ENCODE measurements around the gene MEPCE.

The MEPCE gene

DNA sequence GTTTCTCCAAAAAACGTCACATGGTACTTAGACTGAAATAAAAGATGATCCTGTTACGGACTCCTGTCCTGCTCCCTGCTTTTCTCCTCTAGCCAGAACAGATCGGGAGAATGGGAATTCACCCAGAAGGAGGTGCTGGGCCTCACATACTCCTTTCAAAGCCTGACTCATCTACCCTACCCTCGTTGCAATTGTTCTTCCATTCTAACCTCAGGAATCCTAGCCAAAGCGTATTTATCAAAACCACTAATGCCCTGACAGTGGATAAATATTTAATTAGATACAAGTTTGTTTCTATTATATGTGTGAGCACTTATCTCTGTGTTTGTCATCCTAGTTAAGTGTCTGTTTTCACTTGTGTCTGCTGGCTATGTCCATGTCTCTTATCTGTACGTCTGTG, 22.9 kb upstream of the MEPCE start:
- DNase-seq (ENCODE audit: low read depth): peak; percentile 51

DNA sequence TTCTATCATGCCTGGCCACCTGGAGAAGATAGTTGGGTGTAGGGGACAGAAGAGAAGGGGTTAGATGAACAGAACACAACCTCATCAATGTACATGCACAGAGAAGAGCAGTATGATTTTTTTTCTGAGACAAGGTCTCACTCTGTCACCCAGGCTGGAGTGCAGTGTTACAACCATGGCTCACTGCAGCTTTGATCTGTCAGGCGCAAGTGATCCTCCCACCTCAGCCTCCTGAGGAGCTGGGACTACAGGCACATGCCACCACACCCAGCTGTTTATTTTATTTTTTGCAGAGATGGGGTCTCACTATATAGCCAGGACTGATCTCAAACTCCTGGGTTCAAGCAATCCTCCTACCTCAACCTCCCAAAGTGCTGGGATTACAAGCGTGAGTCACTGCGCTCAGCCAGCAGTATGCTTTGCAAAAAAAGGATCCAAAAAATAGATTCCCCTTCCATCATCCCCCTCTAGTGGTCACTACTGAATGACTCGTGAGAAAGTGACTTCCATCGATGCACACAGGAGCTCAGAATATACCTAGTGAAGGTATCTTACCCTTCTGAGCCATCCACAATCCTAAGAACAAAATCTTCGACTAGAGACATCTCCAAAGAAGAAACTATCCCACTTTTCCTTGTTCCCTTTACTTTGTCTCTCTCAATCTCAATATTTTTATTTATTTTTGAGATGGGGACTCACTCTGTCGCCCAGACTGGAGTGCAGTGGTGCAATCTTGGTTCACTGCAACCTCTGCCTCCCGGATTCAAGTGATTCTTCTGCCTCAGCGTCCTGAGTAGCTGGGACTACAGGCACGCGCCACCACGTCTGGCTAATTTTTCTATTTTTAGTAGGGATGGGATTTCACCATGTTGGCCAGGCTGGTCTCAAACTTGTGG, 22.1 kb upstream of the MEPCE start:
- DNase-seq (ENCODE audit: low read depth): peak; percentile 59

DNA sequence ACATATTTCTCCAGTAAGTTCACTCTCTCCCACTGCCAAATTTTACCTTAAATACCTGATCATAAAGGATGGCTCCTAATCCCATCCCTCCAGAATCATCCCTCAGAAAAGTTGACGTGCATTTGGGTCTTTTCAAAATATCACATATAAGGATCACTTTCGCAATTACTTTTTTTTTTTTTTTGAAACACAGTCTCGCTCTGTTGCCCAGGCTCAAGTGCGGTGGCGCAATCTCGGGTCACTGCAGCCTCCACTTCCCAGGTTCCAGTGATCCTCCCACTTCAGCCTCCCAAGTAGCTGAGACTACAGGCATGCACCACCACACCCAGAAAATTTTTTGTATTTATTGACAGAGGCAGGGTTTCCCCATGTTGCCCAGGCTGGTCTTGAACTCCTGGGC, 18.5 kb upstream of the MEPCE start:
- no peak for DNase-seq (ENCODE audit: low read depth)

DNA sequence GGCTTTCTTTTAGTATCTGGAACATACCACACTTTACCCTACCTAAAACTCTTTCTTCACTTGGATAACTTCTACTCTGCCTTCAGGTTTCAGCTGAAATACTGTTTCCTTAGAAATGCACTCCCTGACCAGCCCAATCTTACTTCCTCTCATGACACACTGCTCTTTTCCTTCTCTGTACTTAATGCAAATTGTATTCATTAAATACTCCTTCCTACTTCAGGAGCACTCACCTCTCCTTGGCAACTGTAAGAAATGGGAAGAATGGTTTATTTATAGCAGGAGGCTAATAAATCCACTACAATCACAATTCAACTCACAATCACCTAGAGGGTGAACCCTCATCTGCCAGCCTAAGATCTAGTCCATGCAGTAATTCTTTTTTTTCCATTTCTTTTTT, 16.3 kb upstream of the MEPCE start:
- DNase-seq (ENCODE audit: low read depth): no peak

DNA sequence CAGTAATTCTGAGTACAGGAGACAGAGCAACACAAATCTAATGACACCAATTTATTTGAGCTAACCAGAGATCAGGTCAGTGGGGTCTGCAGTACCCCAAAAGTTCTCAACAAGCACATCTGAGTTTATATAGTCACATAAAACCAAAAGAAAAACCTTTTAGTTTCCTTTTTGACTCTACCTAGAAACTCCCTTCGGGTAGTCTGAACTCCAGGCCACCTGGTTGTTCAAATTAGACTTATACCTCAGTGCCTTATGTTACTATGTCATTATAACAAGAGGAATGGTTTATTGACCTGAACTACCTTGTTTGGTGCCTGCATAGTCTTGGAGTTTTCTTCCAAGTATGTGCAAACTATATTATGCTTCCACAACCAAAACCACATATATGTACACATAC, 15.7 kb upstream of the MEPCE start:
- DNase-seq (ENCODE audit: low read depth): no peak

DNA sequence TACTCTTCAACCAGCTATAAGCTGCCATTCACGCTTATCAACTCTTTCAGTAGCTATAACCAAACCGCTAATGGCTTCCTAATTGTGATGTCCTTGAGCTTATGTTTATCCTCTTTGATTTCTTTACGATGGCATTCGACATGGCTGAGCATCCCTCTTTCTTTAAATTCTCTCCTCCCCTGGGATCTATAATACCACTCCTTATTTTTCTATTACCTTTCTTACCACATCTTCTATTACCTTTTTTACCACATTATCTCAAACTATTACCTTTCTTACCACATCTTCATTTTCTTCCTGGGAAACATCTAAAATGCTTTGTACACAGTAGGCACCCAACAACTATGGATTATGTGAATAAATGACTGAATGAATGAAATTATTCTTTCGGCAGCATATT, 14.2 kb upstream of the MEPCE start:
- DNase-seq (ENCODE audit: low read depth): no peak

DNA sequence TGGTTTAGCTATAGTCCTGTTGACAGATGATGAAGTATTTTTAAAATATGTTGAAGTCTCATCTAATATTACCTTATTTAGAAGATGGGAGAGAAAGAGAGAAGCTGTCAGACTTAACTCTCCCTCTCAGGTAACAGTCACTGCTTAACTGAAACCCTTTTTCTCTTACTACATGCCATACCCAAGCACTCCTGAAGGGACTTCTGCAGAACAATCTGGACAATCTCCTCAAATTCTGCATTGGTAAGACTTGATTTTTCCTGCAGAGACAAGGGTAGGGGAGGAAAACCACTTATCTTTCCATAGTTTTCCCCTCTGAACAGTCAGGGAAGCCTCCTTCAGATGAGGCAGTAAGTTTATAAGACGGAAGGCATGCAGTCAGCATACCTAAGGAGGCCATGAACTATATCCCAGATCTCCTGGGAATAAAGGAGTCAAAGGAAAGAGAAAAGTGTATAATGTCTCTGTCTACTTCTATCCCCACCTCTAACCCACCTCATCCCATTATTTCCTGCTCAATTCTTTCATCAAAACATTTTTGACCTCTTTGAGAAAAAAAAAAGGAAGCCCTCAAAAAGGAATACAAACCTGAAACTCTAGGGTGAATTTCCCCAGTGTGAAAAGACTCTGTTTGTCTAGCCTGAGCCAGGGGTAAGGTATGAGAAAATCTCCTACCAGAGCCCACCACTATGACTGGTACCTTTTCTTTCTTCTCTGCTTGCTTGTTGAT, 10.5 kb upstream of the MEPCE start:
- no peak for DNase-seq (ENCODE audit: low read depth)

DNA sequence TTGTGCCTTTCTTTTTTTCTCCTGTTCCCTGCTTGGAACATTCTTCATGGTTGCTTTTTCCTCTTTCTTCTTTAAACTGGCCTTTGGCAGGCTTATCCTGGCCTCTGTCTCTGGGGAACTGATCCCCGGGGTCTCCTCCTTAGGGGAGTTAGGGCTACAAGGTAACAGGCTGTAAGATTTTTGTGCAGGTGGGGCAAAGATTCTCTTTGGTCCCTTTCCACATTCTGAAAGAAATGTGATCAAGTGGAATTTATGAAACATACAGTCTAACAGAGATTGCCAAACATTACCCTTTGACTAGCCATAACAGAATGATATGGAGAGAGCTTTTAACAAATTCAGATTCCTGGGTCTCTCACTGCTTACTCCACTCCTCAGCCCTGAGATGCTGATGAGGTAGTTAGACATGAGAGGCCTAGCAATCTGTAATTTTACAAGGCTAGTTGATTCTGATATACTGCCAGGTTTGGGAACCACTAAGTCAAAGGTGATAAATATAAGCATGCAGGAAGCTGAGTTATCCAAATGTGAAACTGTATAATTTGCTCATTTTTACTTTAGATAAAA, 9.9 kb upstream of the MEPCE start:
- DNase-seq (ENCODE audit: low read depth): no peak

DNA sequence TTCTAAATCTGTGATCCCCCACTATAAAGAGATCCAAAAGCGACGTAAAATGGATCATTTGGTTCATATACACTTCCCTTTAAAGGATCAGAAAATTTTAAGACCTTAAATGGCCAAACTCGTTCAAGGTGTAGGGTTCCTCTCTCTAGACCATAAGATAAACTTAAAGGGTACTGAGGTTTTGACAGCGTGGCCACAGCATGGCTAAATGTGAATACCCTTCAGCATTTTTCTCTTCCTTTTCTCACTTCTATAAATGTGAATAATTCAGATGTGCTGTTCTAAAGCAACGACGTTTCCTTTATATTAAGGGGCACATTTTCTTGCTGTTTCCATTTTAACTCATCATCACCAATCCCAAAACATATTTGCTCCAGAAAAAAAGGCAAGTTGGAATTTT, 6.3 kb upstream of the MEPCE start:
- DNase-seq (ENCODE audit: low read depth): no peak

DNA sequence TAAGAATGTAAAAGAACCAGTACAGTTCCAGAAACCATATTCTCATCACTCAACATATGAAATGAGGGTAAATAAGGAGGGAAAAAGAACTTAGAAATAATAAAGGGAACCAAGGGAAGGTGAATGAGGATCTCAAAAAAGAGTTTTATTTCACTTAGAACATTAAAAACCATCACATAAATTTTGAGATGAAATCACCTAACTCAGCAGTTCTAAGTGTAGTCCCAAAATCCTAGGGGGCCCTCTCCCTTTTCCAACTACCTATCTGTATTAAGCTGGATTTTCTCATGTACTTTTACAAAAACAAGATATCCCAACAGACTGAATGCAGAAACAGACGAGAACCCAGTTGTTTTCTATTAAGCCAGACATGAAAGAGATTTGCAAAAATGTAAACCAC, 4.3 kb upstream of the MEPCE start:
- no peak for DNase-seq (ENCODE audit: low read depth)

DNA sequence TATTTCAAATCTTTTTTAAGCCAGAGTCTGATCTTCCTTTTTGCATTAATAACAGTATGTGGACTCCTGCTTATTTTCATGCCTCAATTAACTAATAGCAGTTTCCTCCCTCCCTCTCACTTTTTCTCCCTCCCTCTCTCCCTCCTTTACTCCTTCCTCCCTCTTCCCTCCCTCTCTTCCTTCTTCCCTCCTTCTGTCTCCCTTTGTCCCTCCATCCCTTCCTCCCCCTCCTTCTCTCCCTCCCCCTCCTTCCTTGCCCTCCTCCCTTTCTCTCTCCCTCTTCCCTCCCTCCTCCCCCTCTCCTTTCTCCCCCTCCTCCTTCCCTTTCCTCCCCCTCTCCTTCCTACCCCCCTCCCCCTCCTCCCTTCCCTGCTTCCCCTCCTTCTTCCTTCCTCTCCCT, 3.1 kb upstream of the MEPCE start:
- DNase-seq (ENCODE audit: low read depth): no peak

DNA sequence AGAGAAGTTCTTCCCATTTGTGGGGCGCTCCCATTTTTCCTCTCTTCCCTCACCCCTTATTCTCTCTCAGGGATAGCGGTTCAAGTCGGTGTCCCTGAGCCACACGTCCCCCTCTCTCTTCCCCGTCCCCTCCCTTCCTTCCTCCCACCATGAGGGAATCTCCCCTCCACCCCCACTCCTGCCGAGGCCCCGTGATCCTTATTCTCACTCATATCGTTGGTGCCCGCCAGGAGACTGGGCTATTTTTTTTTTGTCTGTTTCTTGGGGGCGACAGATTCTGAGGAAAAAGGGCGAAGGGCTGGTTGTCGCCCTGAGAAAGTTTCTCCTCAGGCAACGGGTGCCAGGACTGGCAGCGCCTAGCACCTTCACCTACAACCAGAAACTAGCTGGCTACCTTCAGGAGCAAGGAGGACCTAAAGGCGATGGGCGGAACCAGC, 1.9 kb upstream of the MEPCE start:
- DNase-seq (ENCODE audit: low read depth): no peak

DNA sequence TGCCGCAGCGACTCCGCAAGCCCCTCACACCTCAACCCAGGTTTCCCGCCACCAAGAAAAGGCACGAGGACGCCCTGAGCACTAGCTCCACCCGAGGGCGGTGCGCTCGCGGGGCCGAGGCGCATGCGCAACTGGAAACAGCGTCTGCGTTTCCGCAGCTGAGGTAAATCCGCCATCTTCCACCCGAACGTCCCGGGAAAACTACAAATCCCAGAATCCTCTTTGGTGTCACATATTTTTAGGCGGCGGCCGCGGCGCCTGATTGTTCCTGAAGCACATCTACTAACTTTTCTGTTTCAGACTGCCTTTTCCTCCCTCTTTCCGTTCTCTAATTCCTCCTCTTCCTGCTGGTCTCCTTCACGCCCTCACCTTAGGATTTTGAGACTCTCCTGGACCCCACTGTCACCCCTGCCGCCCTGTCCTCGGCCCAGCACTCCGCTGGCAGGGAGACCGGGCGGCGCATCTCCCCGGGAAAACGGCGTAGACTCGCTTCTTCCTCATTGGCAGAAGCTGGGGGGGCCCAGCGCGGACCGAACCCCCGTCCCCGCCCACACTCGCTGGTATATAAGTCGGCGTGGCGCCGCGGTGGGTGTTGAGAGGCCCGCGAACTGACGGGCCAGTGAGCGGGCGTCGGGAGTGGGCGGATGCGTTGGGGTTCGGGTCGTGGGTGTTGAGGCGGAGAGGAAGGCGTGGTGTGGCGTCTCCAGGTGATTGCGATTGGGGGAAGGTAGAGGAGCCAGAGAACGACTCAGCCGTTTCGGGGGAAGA, 1.2 kb upstream of the MEPCE start, which contains the start of gene ZCWPW1:
ZCWPW1 (minus strand) TSS at position 505 of the 768 bp plus-strand sequence. CDS start 8,054 bp downstream, outside the sequence.
- DNase-seq (ENCODE audit: low read depth): peak; percentile 87

DNA sequence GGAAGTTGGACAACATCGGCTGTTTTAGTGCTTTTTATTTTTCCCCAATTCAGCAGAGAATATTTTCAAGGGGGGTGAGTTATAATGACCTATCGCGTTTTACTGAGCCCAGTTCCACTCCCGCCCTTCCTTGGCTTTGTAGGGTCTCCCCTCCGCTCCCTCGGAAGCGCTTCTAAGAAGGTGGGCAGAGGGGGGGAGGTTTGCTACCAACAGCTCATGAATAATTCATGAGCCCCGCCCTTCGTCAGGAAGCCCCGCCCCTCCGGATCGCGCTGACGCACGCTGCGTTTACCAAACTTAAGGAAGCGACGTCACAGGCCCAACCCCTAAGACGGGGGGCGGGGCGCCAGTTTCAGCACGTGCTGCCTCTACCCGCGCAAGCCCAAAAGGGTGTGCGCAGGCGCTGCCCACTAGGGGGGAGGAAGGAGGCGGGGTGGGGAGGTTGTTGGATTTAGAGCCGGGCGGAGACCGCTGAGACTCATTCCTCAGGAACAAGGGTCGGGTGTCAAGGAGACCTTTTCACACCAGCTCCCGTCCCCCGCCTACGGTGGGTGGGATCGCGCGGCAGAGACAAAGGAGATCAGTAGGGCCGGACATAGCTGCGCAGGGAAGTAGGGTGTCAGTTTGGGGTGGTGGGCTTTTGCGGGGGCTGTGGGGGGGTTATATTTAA, 529 bp upstream of the MEPCE start:
- DNase-seq (ENCODE audit: low read depth): peak; percentile 97

DNA sequence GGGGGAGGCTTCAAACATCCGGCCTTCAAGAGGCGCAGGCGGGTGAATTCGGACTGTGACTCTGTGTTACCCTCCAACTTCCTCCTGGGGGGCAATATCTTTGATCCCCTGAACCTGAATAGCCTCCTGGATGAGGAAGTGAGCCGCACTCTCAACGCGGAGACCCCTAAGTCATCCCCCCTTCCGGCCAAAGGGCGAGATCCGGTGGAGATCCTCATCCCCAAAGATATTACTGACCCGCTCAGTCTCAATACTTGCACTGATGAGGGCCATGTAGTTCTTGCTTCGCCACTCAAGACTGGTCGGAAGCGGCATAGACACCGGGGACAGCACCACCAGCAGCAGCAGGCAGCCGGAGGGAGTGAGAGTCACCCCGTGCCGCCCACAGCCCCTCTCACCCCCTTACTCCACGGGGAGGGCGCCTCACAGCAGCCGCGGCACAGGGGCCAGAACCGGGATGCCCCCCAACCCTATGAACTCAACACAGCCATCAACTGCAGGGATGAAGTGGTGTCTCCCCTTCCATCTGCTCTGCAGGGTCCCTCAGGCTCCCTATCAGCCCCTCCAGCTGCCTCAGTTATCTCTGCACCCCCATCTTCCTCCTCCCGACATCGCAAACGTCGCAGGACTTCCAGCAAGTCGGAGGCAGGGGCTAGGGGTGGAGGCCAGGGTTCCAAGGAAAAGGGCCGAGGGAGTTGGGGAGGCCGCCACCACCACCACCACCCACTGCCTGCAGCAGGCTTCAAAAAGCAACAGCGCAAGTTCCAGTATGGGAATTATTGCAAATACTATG, 1.1 kb downstream of the MEPCE start:
- DNase-seq (ENCODE audit: low read depth): no peak

DNA sequence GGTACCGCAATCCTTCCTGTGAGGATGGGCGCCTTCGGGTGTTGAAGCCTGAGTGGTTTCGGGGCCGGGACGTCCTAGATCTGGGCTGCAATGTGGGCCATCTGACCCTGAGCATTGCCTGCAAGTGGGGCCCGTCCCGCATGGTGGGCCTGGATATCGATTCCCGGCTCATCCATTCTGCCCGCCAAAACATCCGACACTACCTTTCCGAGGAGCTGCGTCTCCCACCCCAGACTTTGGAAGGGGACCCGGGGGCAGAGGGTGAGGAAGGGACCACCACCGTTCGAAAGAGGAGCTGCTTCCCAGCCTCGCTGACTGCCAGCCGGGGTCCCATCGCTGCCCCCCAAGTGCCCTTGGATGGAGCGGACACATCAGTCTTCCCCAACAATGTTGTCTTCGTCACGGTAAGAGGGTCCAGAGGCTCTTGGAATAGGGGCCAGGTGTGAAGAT, 1.7 kb downstream of the MEPCE start:
- DNase-seq (ENCODE audit: low read depth): no peak

DNA sequence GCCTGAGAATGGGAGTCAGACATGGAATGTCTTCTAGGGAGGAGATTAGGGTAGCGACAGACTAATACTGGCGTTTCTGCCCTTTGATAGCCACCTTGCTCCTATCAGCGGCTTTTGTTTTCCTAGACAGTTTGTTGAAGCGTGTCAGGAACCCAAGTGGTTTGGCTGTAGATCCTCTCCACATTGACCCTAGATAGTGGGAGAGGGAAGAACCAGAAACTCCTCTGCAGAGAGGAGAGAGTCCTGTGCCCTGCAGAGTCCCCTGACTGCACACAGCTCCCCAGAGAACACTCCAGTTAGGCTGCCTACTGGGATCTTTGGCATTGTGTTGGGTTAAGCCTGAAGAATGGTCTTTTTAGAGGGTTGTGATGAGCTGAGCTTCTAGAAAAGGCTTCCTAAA, 2.4 kb downstream of the MEPCE start:
- no peak for DNase-seq (ENCODE audit: low read depth)

DNA sequence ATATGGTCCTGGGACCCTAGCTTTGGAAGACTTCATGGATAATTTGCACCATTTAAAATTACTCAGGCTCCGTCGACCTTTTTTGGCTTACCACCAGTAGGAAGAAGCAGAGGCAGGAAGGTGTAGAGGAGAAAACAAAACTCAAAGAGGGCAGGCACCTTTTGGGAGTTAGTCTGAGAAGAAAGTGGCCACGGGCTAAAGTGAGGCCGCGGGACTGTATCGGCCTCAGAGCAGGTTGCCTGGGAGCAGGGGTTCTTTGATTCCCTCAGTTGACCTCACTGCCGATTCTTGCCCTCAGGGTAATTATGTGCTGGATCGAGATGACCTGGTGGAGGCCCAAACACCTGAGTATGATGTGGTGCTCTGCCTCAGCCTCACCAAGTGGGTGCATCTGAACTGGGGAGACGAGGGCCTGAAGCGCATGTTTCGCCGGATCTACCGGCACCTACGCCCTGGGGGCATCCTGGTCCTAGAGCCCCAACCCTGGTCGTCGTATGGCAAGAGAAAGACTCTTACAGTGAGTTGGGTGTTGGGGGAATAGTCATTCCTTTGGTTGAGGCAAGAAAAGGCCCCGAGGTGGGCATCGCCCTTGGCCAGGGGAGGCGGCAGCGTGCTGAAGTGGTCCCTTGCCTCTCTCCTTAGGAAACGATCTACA, 3.1 kb downstream of the MEPCE start:
- no peak for DNase-seq (ENCODE audit: low read depth)

DNA sequence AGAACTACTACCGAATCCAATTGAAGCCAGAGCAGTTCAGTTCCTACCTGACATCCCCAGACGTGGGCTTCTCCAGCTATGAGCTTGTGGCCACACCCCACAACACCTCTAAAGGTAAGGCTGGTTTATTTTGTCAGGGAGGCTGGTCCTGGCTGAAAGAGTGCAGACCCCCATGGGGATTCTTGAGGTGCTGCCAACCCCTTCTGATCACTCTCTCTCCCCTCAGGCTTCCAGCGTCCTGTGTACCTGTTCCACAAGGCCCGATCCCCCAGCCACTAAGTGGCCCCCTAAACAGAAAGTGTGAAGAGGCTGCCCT, 3.6 kb downstream of the MEPCE start:
- no peak for DNase-seq (ENCODE audit: low read depth)

DNA sequence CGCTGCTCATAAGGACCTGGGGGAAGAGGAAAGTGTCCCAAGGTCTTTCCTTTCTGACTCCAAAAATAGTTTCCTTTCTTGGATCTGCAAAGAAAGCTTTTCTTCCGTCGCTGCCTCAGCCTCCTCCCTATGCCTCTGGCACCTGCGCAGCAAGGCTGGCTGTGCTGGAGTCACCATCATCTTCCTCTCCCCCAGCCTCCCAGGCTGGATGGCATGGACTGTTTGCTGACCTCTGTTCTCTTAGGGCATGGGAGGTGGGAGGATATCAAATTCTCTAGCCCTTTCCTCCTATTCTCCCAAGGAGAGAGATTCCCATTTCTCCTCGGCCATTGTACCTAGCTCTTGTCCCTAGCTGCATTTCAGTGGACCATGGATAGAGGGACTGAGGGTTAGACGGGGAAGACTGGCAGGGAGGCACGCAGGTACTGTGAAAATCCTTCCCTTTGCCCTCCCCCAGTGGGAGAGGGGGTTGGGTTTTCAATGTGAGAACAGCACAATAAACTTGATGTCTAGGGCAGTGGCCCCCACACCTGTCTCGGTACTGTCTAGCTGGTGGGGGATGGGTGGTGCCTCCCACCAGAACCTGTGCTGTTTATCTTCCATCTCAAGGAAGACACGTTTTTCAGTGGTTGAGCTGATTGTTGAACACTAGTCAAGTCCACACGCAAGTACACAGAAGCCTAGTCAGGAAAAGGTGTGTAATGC, 4.1 kb downstream of the MEPCE start:
- no peak for DNase-seq (ENCODE audit: low read depth)

All from non-pigmented ciliary epithelial cell (primary cell).